ENCODE measurements around the gene TSBP1. TPM values are rescaled to one million over a fixed set of nuclear protein-coding genes. Genes with fewer than 3 reads are reported as not detected.
A peak's percentile ranks its signal among the peaks of the same experiment; 100 is the strongest.
"Not testable (repeated sequence)": the region's sequence is repeated elsewhere in the genome, so short reads cannot be mapped to it uniquely, and the experiment has no call there.

TSBP1 gene
- polyA plus RNA-seq, 1 donor, result not detected

DNA sequence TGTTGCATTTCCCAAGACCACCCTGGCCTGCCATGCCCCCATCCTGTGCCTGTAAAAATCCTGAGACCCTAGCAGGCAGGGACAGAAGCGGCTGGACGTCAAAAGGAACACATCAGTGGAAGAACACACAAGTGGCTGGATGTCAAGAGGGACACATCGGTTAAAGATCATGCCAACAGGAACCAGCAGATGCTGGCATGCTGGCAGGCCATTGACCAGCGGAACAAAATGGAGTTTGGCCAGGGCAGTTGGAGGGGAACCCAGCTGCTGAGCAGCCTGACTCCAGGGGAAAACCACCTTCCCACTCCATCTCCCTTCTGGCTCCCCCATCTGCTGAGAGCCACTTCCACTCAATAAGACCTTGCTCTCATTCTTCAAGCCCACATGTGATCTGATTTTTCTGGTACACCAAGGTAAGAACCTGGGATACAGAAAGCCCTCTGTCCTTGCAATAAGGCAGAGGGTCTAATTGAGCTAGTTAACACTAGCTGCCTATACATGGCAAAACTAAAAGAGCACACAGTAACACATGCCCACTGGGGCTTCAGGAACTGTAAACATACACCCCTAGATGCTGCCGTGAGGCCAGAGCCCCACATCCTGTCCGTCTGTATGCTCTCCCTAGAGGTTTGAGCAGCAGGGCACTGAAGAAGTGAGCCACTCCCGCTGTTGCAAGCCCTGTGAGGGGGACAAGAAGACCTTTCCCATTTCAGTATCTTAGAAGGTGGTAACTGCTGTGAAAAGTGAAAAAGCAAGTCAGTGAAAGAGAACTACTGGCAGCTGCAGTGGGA lies 4.2 kb upstream of the TSBP1 start:
- no peak for DNase-seq

GRCh38 chr6:32371229-32371628 lies 474 bp downstream of the TSBP1 start:
- DNase-seq, result no peak

DNA sequence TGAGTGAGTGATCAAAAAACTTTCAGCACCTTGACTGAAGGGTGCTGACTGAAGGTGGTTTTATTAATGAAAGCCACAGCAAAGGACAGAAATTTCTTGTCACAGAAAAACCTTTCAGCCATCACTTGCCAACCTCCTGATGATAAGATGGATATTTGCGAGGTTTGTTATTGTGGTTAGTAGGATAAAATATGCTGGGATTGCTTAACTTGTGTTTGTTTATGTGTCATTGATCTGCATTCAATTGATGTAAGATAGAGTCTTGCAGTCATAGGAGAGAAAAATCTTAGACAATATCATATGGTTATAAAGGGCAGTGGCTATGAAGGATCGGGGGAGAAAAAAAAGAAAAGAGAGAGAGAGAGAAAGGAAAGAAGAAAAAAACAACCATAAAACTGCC lies 1.2 kb downstream of the TSBP1 start:
- no peak for DNase-seq

DNA sequence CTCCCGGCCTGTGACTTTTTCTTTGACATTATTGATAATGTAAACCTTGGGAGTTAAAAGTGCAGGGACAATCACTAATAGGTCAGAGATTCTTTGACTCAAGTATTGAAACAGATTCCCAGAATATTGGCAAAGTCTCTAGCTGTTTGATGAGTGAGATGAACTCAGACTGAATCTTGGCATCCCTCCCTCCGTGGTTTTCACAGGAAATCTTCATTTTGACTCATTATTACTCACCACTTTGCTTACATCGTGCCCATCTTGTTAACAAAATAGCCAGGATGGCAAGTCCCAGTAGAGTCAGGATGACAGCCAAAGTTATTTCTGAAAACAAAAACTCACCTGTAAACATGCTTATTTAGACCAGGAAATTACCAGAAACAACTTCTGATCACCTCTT lies 2.0 kb downstream of the TSBP1 start:
- no peak for DNase-seq

GRCh38 chr6:32367644-32368043 lies 4.1 kb downstream of the TSBP1 start:
- no peak for DNase-seq

- not testable (repeated sequence) for DNase-seq
These were observed 12.5 kb downstream of the TSBP1 start for GRCh38 chr6:32359225-32359624.

DNA sequence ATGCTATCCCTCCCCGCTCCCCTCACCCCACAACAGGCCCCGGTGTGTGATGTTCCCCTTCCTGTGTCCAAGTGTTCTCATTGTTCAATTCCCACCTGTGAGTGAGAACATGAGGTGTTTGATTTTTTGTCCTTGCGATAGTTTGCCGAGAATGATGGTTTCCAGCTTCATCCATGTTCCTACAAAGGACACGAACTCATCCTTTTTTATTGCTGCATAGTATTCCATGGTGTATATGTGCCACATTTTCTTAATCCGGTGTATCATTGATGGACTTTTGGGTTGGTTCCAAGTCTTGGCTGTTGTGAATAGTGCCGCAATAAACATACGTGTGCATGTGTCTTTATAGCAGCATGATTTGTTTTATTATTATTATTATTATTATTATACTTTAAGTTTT lies 13.2 kb downstream of the TSBP1 start:
- DNase-seq, result not testable (repeated sequence)

GRCh38 chr6:32355018-32355417 lies 16.7 kb downstream of the TSBP1 start:
- no peak for DNase-seq

GRCh38 chr6:32353348-32353747 lies 18.4 kb downstream of the TSBP1 start:
- DNase-seq, result no peak

DNA sequence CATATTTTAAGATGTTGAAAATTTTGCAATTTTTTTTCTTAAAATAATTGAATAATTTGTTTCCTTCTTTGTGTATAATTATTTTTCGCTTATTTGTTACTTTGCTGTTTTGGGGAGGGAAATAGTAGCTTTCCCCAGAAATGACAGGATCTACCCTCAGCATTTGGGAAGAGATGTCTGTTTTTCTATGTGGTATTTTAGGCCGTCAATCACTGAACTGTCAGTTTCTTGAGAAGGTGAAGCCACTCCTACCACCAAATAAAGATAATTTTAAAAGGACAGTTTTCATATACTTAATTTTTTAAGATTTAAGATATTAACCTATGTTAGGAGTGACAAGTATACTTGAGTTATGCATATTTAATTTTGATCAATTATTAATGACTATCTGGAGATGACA lies 31.5 kb downstream of the TSBP1 start:
- DNase-seq, result no peak

DNA sequence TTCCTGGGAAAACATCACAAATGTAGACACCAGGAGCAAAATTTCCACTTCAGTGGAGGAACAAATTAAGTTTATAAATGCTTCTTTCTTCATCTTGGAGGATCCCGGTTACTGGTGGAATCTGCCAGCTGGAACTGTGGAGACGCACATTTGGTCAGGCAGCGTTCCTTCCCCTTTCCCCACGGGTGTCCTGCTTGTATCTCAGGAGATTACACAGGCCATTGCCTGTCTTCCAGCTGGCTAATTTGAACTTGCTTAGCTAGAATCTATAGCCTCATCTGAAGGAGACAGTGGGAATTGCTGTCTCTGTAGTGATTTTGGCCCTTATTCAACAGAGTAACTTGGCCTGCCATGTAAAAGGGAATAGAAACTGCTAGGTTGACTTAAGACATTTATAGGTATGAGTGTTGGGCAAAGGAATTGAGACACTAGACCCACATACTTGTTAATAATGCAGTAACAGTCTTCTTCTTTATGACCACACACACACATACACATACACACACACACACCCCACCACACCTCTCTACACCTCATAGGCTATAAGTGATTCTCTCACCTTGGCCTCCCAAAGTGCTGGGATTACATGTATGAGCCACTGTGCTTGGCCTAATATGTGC lies 34.4 kb downstream of the TSBP1 start:
- peak; percentile 55 for DNase-seq

DNA sequence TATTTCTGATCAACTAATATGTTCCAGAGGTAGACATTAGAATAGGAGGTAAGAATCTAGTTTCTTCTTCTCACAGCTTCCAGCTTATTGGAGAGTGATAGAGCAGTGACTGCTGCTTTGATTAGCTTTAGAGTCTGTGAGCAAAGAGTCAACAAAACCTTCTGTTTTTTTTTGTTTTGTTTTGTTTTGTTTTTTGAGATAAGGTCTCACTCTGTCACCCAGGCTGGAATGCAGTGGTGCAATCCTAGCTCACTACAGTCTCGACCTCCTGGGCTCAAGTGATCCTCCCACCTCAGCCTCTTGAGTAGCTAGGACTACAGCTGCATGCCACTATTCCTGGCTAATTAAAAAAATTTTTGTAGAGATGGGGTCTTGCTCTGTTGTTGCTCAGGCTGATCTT lies 39.3 kb downstream of the TSBP1 start:
- DNase-seq, result no peak

DNA sequence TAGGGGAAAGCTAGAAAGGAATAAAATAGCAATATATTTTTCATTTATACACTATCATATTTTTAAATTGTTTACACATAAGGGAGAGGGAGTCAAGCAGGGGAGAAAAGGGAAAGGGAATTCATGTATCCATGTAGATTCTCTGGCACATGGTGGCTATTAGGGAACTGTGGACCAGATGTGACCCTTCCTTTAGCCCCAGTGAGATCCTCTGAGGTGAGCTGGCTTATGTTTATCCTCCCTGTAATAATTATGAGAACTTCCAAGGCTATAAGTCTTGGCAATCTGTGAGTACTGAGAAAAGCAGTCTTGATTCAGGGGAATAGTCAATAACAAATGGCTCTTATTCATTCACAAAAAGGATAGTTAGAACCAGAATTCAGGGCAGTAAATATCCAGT lies 42.6 kb downstream of the TSBP1 start:
- DNase-seq, result no peak

GRCh38 chr6:32327103-32327502 lies 44.6 kb downstream of the TSBP1 start:
- no peak for DNase-seq

GRCh38 chr6:32318501-32318900 lies 53.2 kb downstream of the TSBP1 start:
- no peak for DNase-seq

DNA sequence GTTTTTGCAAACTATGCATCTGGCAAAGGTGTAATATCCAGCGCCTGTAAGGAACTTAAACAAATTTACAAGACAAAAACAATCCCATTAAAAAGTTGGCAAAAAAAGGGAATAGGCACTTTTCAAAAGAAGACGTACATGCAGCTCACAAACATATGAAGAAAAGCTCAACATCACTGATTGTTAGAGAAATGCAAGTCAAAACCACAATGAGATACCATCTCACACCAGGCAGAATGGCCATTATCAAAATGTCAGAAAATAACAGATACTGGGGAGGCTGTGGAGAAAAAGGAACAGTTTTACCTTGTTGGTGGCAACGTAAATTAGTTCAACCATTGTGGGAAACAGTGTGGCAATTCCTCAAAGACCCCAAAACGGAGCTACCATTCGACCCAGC lies 54.2 kb downstream of the TSBP1 start:
- no peak for DNase-seq

- DNase-seq, result no peak
These were observed 57.7 kb downstream of the TSBP1 start for GRCh38 chr6:32313964-32314363.

GRCh38 chr6:32298632-32299336 lies 72.9 kb downstream of the TSBP1 start:
- DNase-seq, result no peak

GRCh38 chr6:32294980-32295379 lies 76.7 kb downstream of the TSBP1 start:
- not testable (repeated sequence) for DNase-seq

DNA sequence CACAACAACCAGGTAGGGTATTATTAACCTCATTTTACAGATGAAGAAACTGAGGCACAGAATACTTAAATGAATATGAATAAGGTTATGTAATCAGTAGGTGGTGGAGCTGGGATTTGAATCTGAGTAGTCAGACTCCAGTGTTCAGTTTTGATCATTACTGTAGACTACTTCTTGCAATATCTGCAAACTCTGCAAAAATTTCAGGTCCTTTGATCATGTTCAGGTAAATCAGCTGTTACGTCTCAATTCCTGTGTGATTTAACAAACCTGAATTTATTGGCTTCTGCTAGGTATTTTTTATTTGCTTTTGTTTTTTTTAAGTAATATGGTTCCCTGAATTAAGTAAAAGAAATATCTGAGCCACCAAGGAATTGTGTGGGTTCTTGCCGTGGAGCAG lies 77.1 kb downstream of the TSBP1 start:
- DNase-seq, result no peak

DNA sequence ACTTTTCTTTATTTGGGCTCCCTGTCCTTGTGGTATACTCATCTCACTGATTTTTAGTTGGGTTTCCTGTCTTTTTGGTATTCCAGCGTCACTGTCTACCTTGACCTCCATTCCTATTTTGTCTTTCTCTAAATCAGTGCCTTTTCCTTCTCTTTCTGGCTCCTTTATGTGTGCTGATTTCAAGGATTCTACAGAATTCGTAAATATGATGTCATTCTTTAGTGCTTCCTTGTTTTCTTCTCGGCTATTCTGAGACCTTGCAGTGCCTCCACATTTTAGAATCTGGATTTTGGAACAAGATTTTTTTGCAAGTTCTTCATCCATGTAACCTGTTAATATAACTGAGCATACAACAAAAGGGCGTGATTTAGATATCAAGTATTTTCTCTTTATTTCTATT lies 78.0 kb downstream of the TSBP1 start:
- no peak for DNase-seq

DNA sequence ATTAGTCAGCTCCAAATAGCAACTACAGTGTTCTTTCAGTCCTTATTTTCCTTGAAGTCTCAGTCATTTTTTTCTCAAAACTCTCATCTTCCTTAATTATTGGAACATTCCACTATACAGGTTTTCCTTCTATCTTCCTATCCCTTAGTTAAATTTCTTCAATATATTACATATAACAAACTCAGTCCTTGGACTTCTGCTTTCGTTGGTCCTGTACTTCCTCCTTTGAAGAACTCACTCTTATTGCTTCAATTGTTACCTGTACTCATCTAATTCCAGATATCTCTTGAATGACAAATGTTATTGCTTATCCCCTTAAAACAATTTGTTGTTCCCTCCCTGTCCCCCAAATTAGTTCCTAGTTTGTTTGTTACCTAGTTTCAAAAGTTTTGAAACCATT lies 80.2 kb downstream of the TSBP1 start:
- DNase-seq, result no peak

DNA sequence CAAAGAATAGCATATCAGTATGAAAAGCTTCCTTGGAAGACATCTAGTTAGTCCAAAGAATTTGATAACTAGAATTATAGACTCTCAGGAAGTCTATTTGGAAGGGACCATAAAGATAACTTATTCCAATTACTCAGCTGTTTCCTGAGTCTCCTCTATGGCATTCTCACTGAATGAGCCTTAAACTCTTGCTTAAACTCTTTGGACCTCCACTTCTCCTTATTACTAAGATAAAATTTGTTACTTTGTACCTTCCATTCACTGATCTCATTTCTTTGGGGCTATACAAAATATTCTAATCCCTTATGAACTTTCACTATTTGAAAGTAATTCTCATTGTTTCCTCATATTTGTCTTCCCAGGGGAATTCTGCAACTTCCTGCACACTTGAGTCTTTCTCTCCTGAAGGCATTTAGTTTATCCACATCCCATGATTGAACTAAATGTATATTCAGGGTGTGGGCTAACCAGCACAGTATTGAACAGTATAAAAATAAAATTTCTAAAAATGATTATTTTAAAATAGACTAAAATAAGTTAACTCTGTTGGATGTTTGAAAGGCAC lies 80.7 kb downstream of the TSBP1 start:
- no peak for DNase-seq

GRCh38 chr6:32288426-32288825 lies 83.3 kb downstream of the TSBP1 start:
- DNase-seq, result no peak
